ENCODE data around the gene EXOC6B.

EXOC6B gene

GRCh38 chr2:72827966-72828646 is 2.3 kb upstream of the EXOC6B start:
- Mint-ChIP-seq H3K9me3 (no peaks in the 10 kb centered on the region), H3K4me3 (no peak overlapping the region), H3K36me3 (ENCODE audit: low read depth) (no peaks in the 10 kb centered on the region), H3K4me1 (peaks cover 18% of the 10 kb centered on the region), H3K27ac (no peak overlapping the region), H3K27me3 (ENCODE audit: low read depth) (no peaks in the 10 kb centered on the region)
- no peak for TF ChIP-seq CTCF (IDR thresholded peaks at IDR 0.05; ENCODE audit: unreplicated experiment in 3 of 3)

DNA sequence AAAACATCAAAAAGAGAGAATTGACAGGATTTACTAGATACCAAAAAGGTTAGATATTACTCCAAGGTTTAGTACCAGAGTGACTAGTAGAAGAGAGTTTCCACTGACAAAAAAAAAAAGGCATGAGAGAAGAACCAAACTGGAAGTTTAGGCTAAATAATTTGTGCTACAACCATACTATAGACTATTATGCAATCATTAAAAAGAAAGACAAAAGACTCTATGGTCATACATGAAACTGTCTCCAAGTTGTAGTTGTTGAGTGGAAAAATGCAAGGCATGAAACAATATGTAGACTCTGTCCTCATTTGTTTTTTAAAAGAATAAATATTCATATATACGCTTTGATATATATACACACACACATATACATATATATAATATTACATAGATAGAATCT is 1.7 kb upstream of the EXOC6B start:
- Mint-ChIP-seq H3K27ac (no peak overlapping the region), H3K27me3 (ENCODE audit: low read depth) (no peaks in the 10 kb centered on the region), H3K4me1 (peaks cover 22% of the 10 kb centered on the region), H3K36me3 (ENCODE audit: low read depth) (peaks cover 3% of the 10 kb centered on the region), H3K4me3 (peak overlapping the region in 2 of 3 experiments; percentile 4 to 17), H3K9me3 (no peaks in the 10 kb centered on the region)
- TF ChIP-seq CTCF (IDR thresholded peaks at IDR 0.05; ENCODE audit: unreplicated experiment in 3 of 3): no peak

- Mint-ChIP-seq H3K4me1 (peaks cover 26% of the 10 kb centered on the region), H3K9me3 (no peaks in the 10 kb centered on the region), H3K27me3 (ENCODE audit: low read depth) (no peaks in the 10 kb centered on the region), H3K36me3 (ENCODE audit: low read depth) (peaks cover 16% of the 10 kb centered on the region), H3K4me3 (peak overlapping the region; percentile 91 to 98 (median 93)), H3K27ac (peak overlapping the region; percentile 75 to 91 (median 85))
- TF ChIP-seq CTCF (IDR thresholded peaks at IDR 0.05; ENCODE audit: unreplicated experiment in 3 of 3): no peak
These were observed 284 bp upstream of the EXOC6B start for GRCh38 chr2:72826156-72826477.

GRCh38 chr2:72824224-72824842 is 1.5 kb downstream of the EXOC6B start:
- H3K9me3 Mint-ChIP-seq: no peaks in the 10 kb centered on the region
- H3K4me3 Mint-ChIP-seq: peak overlapping the region; percentile 95 to 98 (median 96)
- H3K27ac Mint-ChIP-seq: peak overlapping the region; percentile 75 to 91 (median 85)
- no peak for TF ChIP-seq CTCF (IDR thresholded peaks at IDR 0.05; ENCODE audit: unreplicated experiment in 3 of 3)
- peaks cover 32% of the 10 kb centered on the region for H3K4me1 Mint-ChIP-seq
- peaks cover 24% of the 10 kb centered on the region for H3K36me3 Mint-ChIP-seq (ENCODE audit: low read depth)
- H3K27me3 Mint-ChIP-seq (ENCODE audit: low read depth): no peaks in the 10 kb centered on the region

- Mint-ChIP-seq H3K4me1 (peaks cover 32% of the 10 kb centered on the region), H3K36me3 (ENCODE audit: low read depth) (peaks cover 24% of the 10 kb centered on the region), H3K27me3 (ENCODE audit: low read depth) (no peaks in the 10 kb centered on the region), H3K9me3 (no peaks in the 10 kb centered on the region), H3K27ac (no peak overlapping the region), H3K4me3 (peak overlapping the region; percentile 29 to 76 (median 49))
- TF ChIP-seq CTCF (IDR thresholded peaks at IDR 0.05; ENCODE audit: unreplicated experiment in 3 of 3): no peak
These were observed 3.0 kb downstream of the EXOC6B start for GRCh38 chr2:72822794-72823193.

- peak overlapping the region in 2 of 3 experiments; percentile 1 to 10 for H3K4me3 Mint-ChIP-seq
- H3K9me3 Mint-ChIP-seq: no peaks in the 10 kb centered on the region
- H3K27ac Mint-ChIP-seq: no peak overlapping the region
- TF ChIP-seq CTCF (IDR thresholded peaks at IDR 0.05; ENCODE audit: unreplicated experiment in 3 of 3): no peak
- no peaks in the 10 kb centered on the region for H3K27me3 Mint-ChIP-seq (ENCODE audit: low read depth)
- H3K36me3 Mint-ChIP-seq (ENCODE audit: low read depth): peaks cover 24% of the 10 kb centered on the region
- H3K4me1 Mint-ChIP-seq: peaks cover 32% of the 10 kb centered on the region
These were observed 3.9 kb downstream of the EXOC6B start for GRCh38 chr2:72821983-72822382.
